GDM1 (cell line): ENCODE measurements around the gene PLCL2.
"Not testable (repeated sequence)": the region's sequence is repeated elsewhere in the genome, so short reads cannot be mapped to it uniquely, and the experiment has no call there.

Experiments
- DNase-seq: peaks from one replicate; lab custom pipeline; 2025; lab: John Stamatoyannopoulos, UW

The PLCL2 gene

DNA sequence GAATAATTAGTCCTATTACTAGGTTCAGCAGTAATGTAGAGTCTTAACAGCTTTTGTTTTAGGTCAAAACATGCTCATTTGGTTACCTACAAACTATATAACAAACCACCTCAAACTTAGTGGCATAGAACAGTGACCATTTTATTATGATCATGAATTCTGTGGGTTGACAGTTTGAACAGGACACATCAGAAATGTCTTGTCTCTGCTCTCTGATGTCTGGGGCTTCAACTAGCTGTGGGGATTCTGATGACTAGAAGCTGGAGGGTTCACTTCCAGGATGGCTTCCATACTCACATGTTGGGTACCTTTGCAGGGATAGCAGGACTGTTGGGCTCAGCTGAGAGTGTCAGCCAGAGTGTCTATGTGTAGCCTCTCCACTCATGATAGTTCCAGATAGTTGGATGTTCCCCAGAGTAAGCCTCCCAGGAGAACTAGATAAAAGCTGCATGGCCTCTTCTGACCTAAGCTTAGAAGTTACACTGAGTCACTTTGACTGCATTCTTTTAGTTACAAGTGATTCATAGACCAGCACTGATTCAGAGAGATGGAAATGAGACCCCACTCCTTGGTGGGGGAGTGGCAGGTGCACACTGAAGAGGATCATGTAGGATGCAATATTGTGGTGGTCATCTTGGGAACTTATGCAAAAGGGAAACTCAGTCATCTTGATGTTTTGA is 32.6 kb downstream of the PLCL2 start:
- DNase-seq: no peak

DNA sequence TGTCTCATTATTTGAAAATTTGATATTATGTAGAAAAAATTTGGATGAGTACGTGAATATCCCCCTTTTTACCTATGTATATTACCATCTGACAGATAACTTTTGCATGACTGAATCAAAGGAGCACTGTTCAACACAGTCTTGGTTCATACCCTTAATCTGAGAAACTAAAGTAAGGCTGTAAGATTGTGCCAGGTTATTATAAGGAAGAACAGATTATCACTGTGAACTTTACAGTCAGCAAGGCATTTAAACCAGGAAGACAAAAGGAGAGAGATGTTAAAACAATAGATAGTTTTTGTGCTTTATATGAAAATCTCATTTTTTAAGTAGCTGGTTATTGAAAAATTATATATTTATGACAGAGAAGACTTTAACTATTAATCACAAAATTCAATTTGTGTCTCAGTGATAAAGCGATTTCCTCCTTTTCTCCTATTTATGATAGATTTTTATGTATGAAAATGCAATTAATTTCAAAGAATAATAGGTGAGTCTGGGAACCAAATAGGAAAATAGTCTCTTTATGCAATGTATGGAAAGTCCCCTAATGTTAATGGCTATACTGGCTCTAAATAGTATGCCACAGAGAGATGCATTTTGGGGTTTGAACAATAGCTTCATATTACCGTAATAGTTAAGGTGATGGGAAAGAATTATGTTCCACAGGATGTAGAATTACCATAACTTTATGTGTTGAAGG is 33.4 kb downstream of the PLCL2 start:
- DNase-seq: no peak

GRCh38 chr3:16918683-16919025 is 33.9 kb downstream of the PLCL2 start:
- no peak for DNase-seq

GRCh38 chr3:16923112-16923511 is 38.4 kb downstream of the PLCL2 start:
- DNase-seq: no peak

- no peak for DNase-seq
Measured at GRCh38 chr3:16927485-16927884, 42.7 kb downstream of the PLCL2 start.

DNA sequence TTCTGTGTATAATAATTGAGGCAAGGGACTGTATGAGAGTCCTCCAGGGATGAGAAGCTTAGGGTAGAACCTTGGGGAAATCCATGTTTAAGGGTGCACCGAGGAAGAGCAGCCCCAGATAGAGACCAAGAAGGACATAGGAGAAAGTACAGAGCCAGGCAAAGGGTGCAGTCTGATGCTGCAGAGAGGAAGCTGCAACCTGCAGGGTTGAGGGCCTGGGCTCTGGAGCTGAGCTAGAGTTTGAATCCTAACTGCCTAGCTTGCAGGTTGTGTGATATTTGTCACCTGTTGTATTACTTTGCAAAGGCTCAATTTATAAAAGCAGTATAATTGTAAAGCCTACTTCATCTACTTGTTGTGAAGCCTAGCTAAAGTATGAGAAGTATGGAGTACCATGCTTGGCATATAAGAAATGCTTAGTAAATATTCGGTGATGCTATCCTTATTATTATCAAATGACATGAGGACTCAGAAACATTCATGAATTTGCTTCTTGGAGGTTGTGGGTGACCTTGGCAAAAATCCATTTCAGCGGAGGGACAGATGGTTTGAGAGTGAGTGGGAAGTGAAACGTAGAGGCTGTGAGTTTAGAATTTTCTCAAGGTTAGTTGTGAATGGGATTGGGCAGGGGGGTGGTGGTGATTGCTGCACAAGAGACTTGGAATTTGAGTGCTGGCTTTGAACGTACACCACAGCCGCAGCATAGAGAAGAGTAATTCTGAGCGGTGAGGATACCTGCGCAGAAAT is 43.8 kb downstream of the PLCL2 start:
- DNase-seq: no peak

- DNase-seq: no peak
Measured at GRCh38 chr3:16929311-16929710, 44.6 kb downstream of the PLCL2 start.

DNA sequence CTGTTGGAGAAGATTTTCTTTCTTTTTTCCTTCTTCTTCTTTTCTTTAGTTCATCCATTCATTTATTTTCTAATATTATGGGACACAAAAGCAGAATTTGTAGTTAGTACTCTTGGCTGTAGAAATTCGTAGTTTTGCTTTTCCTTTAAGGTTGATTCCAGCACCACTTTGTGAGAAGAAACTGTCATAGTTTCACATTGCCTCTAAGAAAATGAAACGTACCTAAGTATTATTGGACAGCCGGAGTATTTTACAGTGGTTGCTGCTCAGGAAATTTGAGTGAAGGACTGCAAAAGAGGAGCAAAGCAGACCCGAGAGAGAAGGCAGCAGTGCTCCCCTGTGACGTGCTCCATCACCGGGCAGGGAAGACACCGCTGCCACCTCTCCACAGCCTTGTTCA is 48.1 kb downstream of the PLCL2 start:
- no peak for DNase-seq

GRCh38 chr3:16935781-16936180 is 51.0 kb downstream of the PLCL2 start:
- no peak for DNase-seq

- DNase-seq: peak; percentile 26
Measured at GRCh38 chr3:16936233-16936632, 51.5 kb downstream of the PLCL2 start.

DNA sequence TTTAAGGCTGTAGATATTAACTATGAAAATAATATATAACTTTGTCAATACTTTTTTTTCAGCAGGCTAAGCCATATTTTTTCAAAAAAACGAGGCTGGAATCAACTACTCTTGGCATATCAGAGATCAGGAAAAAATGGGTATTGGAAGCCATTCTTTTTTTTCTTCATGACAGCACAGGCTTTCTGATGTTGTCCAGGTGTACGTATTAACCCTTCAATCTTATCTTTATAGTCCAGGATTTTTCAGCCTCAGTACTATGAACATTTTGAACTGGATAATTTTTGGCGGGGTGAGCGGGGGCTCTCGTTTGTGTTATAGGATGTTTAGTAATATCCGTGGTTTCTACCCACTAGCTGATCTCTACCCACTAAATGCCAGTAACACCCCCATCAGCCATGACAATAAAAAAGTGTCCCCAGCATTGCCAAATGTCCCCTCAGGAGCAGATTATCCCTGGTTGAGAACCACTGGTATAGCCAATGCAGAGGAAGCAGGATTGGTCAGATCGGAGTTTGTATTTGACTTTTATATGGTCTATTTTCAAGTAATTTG is 52.0 kb downstream of the PLCL2 start:
- DNase-seq: no peak

GRCh38 chr3:16937326-16937845 is 52.6 kb downstream of the PLCL2 start:
- DNase-seq: no peak

DNA sequence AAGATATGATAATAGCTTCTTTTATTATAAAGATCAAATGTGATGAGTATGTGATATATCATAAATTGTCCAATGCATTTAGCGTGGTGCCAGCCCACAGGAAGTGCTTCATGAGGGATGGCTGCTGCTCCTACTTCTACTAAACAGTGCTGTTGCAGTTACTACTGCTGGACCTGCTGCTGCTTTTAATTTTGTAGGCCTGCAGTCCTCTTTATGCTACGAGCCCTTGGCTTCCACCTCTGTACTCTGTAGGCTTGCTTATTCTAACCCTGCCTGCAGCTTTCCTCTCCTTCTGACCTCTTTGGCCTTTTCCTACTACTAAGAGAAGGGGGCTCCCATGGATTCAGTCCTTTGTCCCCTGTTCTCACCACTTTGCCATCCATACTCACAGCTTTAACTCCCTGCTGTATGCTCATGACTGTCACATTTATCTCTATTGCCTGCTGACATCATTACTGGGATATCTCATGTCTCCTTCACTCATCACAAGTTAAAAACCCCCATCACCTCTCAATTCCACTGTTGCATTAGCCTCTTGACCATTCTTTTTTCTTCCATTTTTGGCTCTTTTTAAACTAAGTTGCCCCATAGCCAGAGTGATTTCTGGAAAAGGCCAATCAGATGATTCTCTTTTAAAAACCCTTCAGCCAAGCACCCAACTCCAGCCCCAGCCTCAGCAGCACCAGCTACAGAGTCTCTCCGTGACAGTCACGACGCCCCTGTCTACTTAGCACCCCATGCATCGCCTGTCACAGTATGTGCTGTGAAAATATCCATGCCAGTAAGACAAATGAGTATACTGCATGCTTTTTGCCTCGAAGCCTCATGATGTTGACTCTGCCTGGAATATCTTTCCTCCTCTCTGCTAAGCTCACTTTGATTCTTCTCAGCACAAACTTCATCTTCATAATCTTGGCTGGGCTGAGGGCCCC is 56.3 kb downstream of the PLCL2 start:
- no peak for DNase-seq

- DNase-seq: no peak
Measured at GRCh38 chr3:16942955-16943354, 58.2 kb downstream of the PLCL2 start.

DNA sequence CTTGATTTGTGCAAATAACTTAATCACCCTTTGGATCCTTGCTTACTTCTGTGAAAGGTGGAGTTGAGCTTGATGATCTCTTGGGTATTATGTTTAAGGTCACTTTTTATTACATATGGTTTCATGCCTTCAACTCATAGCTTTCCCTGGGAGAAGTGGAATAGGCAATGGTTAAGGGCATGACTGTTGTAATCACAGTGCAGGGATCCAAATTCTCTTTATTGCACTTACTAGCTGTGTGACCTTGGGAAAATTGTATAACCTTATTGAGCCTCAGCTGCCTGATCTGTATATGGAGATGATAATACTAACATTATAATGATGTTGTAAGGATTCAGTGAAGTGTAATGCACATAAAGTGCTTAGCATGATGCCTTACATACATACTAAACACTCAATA is 59.1 kb downstream of the PLCL2 start:
- no peak for DNase-seq

DNA sequence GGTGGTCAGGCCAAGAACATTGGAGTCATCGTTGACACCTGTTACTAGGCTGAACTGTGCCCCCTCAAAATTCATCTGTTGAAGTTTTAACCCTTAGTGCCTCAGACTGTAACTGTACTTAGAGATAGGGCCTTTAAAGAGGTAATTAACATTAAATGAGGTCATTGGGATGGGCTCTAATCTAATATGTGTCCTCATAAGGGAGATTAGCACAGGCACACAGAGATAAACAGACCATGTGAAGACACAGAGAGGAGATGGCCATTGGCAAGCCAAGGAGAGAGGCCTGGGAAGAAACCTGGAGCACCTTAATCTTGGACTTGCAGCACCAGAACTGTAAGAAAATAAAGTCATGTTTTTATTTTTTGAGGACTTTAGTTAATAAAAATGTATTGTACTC is 59.6 kb downstream of the PLCL2 start:
- DNase-seq: no peak

GRCh38 chr3:16945330-16945729 is 60.6 kb downstream of the PLCL2 start:
- DNase-seq: no peak

DNA sequence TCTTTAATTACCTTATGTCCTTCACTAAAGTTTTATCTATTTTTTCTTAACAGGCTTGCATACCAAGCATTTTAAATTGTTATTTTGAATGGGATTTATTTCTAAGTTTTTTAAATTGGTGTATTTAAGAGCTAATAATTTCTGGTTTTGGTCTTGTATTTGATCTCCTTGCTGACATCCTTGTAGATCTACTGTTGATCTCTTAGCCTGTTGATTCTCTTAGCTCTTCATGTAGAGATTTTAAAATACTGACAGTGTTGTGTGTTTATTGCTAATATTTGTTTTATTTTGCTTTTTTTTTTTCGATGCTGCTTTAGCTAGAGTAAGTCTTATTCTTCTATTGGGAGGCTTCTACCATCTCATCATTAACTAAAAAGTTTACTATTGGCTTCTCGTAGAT is 65.5 kb downstream of the PLCL2 start:
- DNase-seq: no peak

GRCh38 chr3:16950845-16951244 is 66.1 kb downstream of the PLCL2 start:
- DNase-seq: no peak

DNA sequence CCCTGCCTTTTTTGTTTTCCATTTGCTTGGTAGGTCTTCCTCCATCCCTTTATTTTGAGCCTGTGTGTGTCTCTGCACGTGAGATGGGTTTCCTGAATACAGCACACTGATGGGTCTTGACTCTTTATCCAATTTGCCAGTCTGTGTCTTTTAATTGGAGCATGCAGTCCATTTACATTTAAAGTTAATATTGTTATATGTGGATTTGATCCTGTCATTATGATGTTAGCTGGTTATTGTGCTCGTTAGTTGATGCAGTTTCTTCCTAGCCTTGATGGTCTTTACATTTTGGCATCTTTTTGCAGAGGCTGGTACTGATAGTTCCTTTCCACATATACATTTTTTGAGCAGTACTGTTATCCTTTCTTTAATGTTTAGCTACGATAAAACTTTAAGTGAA is 73.1 kb downstream of the PLCL2 start:
- not testable (repeated sequence) for DNase-seq

- no peak for DNase-seq
Measured at GRCh38 chr3:16960125-16960524, 75.4 kb downstream of the PLCL2 start.
